CD4-positive, alpha-beta T cell treated with Interleukin-17A for 4 hours (primary cell): ENCODE results near the gene IQCM.

Experiments
- DNase-seq: peaks from one replicate; pipeline ENCODE4 v3.0.0-alpha.2; 2020; ENCODE audit warnings: mixed read lengths

The IQCM gene

GRCh38 chr4:149768477-149768876 lies 47.2 kb downstream of the IQCM start:
- DNase-seq: no peak

GRCh38 chr4:149766135-149766534 lies 49.5 kb downstream of the IQCM start:
- no peak for DNase-seq

GRCh38 chr4:149765630-149766029 lies 50.0 kb downstream of the IQCM start:
- no peak for DNase-seq

GRCh38 chr4:149755969-149756368 lies 59.7 kb downstream of the IQCM start:
- no peak for DNase-seq

- no peak for DNase-seq
These were observed 61.1 kb downstream of the IQCM start for GRCh38 chr4:149754526-149754925.

DNA sequence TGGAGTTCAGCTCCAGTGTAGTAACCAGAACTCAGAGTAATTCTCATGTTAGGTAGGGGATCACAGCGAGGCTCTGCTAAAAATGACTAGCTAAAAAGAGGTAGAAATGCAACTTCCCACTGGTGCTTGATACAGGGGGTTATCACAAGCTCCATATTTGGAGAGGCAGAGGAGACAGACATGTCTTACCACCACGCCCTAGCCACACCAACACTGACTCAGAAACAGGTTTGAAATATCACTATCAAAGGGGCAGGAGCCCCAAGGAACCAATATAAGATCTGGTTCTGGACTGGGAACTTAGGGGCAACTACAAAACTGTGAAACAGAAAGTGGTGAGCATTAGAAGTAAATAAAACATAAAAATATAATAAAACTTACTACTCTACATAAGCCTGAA lies 62.9 kb downstream of the IQCM start:
- DNase-seq: no peak

DNA sequence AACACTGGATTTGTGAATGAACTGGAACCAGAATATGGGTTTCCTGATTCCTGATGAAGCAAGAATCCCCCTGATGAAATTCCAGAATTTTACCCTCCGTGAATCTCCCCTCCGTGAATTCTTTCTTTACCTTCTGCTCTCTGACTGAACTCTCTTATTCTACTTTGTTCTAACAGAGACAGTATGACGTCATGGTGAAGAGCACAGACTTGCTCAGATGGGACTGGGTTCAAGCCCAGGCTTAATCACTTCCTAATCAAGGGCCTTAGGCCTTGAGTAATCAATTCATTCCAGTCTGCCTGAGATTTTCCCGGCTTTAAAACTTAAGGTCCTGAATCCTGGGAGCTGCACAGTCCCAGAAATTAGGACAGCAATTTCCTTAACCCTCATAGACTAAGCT lies 64.5 kb downstream of the IQCM start:
- no peak for DNase-seq

GRCh38 chr4:149749784-149750183 lies 65.9 kb downstream of the IQCM start:
- DNase-seq: no peak

GRCh38 chr4:149747646-149748045 lies 68.0 kb downstream of the IQCM start:
- DNase-seq: no peak

- no peak for DNase-seq
These were observed 69.4 kb downstream of the IQCM start for GRCh38 chr4:149746276-149746675.

DNA sequence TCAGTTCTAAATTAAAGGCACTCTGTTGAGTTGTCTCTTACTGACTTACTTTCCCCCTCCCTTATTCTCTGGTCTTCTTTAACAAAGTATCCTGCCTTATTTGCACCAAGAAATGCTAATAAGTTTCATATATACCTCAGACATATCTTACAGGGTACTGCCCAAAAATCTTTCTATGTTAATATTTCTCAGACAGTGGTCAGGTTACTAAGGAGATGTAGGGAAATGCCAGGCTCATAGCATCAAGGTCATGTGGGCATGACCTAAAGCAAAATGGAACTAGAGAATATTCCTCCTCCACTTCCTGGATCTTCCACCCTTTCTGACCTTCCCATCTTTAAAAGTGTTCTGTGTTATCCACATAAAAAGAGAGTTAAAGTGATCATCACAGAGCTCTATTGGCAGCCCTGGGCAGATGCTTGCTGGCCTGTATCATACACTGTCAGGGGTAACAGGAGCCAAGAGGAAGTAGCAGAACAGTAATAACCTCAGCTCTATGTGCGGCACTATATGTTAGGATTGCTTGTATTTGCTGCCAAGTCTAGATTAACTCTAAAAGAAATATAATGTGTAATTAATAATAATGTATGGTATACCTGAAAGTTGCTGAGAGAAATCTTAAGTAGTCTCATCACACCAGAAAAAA lies 74.3 kb downstream of the IQCM start:
- no peak for DNase-seq

- DNase-seq: no peak
These were observed 77.5 kb downstream of the IQCM start for GRCh38 chr4:149738156-149738555.

DNA sequence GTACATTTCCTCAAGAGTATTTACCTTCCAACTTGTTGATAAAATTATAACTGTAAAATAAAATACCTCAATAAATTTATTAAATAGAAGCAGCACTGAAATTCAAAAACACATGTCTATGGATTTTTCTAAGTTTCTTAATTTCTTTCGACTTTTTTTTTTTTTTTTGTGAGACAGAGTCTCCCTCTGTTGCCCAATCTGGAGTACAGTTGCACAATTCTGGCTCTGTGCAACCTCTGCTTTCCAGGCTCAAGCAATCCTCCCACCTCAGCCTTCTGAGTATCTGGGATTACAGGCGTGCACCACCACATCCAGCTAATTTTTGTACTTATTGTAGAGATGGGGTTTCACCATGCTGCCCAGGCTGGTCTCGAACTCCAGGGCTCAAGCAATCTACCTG lies 79.8 kb downstream of the IQCM start:
- no peak for DNase-seq

DNA sequence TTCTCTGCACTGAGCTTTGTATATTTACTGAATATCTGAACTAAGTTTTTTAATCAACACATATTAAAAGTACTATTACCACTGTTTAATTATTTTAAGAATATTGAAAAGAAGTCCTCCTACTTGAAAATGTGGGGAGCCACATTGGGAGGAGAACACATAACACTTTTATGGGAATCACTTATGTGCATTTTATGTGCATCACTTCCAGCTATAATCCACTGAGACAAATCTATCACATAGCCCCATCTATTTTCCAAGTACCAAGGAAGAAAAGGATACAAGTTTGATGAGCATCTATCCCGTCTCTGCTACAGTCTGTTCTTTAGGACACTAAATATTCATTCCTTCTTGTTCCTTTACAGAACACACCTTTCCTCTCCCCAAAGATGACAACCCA lies 87.2 kb downstream of the IQCM start:
- no peak for DNase-seq

DNA sequence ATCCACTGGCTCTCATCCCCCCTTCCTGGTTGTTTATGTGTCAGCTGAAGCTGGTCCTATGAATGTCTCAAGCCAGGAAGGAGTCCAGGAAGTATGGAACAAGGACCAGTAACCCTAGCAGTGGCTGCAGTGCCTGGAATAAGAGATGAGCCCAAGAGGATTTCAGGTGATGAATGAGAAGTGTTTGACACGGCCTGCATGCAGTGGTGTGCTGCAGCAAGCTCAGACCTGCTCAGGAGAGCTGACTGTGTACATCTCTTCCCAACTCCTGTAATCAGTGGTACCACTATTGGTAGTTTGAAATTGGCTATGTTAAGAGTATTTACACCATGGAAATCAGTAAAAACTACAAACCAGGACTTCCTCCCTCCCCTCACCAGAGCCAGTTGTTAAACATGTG lies 88.0 kb downstream of the IQCM start:
- no peak for DNase-seq

GRCh38 chr4:149723065-149723464 lies 92.6 kb downstream of the IQCM start:
- DNase-seq: no peak

- DNase-seq: no peak
These were observed 95.8 kb downstream of the IQCM start for GRCh38 chr4:149719806-149720205.

DNA sequence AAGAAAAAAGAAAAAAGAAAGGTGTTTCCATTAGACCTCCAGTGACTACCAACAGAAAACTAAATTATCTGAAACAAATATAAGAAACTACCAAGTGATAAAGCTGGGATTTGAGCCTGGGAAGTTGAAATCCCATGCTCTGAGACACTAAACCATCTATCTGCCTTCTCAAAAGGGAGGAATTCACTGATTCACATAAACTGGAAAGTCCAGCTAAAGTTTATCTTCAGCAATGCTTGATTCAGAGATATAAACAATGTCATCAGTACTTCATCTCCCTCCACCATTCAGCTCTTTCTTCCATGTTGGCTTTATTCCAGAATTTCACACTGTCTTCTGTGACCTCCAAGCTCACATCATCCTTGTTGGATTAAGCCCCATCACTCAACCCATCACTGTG lies 96.3 kb downstream of the IQCM start:
- DNase-seq: no peak

- DNase-seq: no peak
These were observed 97.1 kb downstream of the IQCM start for GRCh38 chr4:149718500-149718899.

DNA sequence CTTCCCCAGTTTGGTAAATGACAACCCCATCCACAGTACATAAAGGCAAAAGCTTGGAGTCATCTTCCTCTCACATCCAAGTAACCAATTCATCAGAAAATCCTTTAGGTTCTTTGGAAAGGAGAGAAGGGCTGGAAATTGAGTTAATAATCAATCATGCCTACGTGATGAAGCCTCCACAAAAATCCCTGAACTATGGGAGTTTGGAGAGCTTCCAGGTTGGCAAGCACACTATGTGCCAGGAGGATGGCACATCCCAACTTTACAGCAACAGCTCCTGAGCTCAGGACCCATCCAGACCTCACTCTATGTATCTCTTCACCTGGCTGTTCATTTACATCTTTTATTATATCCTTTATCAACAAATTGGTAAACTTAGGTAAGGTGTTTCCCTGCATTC lies 98.9 kb downstream of the IQCM start:
- DNase-seq: no peak

DNA sequence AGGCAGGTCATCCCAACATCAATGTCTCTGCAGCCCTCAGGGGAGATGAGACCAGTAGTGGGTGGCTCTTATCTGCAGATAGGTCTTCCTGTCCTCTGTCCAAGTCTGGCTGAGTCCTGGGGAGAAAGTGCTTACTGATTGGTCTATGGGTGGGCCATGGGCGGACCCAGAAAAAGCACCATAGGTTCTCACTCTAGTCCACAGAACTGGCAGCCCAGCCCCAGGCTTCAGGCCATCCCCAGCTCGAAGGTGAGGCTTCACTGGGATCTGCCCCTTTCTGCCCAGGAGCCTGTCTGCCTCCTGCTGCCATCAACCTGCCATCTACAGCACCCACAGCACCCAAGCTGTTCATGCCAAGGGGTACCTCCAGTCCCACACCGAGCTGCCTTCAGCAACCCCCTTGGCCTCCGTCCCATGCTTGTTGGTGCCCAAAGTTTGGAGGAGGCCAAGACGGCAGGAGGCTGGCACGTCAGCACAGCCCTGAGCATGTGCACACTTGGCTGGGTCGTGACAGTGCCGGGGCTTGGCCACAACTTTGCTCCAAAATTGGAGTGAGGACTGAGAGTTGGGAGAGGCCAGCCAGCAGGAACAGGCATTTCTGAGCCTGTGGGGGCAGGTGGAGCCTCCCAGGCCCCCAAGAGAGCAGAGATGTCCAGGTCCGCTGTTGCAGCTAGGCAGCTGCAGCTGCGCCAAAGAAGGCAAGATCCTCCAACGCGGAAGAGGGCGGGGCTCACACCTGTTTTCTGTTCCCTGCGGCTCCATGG lies 99.6 kb downstream of the IQCM start:
- DNase-seq: no peak

- DNase-seq: no peak
These were observed 102.6 kb downstream of the IQCM start for GRCh38 chr4:149713031-149713430.

DNA sequence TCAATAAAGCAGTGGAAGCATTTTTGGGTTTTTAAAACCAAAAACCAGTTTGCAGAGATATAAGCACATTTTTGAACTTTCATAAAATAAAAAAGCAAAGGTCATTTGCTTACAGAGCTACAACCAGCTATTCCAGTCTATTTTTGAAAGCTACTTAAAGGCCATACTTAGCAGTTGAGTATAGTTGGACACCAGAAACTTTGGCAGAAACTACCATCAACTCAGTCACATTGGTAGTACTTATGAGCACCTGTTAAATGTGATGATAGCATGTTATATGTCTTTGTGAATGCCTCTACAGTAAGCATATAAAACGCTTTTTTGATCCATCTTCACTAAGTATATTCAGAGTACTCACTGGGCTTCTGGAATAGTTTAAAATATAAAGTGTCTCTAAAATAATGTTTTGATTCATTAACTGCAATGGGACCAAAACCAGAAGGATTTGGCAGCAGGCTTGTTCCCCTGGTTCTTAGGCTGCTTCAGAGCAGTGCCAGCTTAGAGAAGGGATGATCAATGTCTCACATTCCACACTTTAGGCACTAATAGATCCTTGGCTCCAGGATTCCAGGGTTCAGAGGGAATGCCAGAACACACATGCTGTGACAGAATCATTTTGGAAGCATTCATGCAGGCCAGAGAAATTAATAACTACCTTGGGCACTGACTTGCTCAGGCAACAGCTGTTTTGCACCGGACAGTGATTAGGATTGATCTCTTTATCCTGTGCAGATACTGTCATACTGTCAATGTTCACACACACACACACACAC lies 103.9 kb downstream of the IQCM start:
- no peak for DNase-seq

- DNase-seq: no peak
These were observed 106.0 kb downstream of the IQCM start for GRCh38 chr4:149709640-149710039.
